T-helper 2 cell (primary cell): ENCODE results near the gene RXFP4.
"Not testable (repeated sequence)": the region's sequence is repeated elsewhere in the genome, so short reads cannot be mapped to it uniquely, and the experiment has no call there.

Experiments
- DNase-seq, 5 experiments: peaks; one replicate each; pipeline versions ENCODE4 v3.0.0 to v3.0.0-alpha.2; 2012 to 2022

The RXFP4 gene

DNA sequence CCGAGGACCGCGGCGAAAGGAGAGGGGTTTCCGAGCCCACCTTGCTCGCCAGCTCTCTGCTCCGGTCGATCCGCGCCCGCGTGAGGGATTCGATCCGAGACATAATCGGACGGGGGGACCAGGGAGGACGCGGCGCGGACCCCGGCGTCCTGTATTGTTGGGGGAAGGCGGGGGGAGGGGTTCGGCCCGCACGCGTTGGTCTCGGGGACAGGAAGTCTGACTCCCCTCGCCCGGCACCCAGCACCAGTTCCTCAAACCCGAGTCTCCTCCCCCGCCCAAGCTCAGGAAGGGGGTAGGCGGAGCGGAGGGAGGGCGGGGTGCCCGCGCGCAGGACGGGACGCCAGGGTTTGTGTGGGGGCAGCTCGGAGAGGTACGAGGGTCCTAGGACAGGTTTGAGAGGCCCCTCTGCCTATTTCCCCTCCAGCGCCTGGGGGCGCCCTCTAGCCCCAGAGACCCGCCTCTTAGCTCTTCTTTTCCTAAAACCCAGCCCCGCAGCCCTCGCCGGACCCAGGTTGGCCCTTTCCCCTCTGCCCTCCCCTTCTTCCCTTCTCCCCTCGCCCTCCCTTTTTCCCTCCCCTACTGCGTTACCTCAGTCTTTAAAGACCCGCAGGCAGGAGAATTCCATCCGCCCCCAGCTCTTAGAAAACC lies 37.0 kb downstream of the RXFP4 start, which contains the start of gene ARHGEF2:
ARHGEF2 (minus strand) TSS at position 223 of the 648 bp plus-strand sequence; CDS start at position 103, 120 bp downstream.
- DNase-seq: peak; percentile 41 to 87 (median 65)

- DNase-seq: no peak
Observed at GRCh38 chr1:155978973-155979429, 37.6 kb downstream of the RXFP4 start.

DNA sequence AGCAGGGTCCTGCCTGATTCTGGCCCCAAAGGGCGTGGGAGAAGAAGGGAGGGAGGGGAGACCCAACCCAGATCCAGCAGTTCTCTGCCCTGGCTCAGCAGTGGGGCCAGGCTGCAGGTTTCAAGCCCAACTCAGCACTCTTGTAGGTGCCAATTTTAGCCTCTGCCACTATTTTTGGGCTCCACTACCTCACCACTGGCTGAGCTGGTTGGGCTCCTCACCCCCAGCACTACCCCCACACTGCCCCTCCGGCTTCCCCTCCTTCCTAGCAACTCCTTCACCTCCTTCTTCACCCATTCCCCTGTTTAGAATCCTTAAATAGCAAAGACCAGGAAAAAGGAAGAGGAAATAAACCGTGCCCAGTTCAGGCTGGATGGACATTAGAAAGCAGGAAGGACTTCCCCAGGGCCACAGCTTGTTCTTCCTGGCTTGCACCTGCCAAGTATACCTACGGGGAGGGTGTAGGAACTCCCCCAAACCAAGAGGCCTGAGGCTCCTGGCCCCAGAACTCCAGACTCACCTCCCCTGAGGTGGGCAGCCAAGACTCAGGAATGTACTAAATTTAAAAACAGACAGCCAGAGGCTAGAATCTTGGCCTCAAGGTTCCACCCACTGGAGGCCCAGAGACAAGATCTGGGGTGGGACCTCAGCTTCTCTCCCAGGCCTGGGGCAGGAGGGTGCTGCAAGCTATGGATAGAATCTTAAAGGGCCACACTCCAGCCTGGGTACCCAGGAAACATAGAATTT lies 38.3 kb downstream of the RXFP4 start:
- DNase-seq: no peak

DNA sequence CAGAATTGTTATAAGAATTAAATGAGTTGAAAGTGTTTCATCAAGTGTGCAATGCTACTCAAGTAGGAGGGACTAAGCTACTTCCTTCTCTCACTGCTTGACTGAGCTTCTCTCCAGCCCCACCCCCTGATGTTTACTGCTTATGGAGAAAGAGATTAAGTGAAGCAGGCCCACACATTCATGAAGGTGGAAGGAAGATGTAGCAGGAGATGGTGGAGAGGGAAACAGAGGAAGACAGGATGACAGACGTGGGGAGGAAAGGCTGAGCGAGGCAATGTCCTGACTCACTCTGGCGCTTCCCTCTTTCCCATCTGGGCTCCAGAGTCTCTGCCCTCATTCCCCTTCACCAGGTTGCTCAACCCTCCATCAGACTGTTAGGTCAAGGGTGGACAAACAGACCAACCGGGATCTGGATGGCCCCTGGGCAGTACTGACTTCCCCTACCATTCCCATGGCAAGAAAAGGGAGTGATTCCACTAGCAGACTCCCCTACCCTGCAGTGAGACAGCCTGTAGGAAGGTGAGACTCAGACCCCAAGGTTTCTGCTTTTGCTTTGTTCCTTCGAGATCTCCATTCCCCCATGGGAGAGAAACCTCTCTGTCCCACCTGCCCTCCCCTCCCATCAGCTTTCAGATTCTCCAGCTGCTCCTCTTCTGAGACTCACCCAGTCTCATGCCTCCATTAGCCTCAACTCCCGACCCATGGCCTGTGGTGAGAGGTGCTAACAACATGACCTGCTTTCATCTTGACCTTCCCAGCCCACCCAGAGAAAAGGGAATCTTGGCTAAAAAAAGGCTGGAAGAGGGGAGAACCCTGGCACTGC lies 40.0 kb downstream of the RXFP4 start:
- peak in 1 of 5 experiments; percentile 74 for DNase-seq

DNA sequence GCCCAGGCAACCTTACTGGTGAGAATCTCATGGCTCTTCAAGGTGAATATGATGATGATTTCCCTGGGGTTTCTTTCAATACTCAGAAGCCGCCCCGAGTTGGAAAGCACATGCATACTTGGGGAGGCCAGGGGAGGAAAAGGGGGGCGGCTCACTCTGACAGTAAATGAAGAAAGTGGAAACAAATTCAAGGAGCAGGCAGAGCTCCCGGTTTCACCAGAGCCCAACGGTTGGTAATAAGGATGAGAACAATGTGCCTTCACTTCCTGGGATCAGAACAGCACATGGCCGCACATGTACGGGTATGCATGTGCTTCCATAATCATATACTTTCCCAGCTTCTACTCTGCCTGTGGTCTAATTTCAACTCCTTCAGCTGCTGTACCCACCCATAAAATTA lies 40.7 kb downstream of the RXFP4 start:
- DNase-seq: no peak

- DNase-seq: no peak
Observed at GRCh38 chr1:155983191-155984024, 42.0 kb downstream of the RXFP4 start.

DNA sequence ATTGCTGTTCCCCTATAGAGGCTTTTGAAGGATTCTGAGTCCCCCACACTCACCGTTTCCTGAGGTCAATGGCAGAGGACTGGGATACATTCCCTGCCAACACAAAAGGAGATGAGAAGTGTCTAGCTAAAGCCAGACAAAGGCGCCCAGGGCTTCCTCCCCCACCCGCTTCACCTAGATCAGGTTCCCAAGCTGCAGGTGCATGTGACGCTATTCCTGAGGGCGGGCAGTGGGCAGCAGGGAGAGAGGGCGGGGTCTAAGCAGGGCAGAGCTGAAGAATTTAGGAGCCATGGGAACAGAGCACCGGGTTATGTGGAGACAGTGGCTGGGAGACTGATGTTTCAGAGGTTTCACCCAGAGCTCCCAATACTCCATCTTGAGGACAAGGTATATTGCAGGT lies 42.9 kb downstream of the RXFP4 start:
- no peak for DNase-seq

- not testable (repeated sequence) for DNase-seq
Observed at GRCh38 chr1:155984903-155985645, 43.6 kb downstream of the RXFP4 start.

DNA sequence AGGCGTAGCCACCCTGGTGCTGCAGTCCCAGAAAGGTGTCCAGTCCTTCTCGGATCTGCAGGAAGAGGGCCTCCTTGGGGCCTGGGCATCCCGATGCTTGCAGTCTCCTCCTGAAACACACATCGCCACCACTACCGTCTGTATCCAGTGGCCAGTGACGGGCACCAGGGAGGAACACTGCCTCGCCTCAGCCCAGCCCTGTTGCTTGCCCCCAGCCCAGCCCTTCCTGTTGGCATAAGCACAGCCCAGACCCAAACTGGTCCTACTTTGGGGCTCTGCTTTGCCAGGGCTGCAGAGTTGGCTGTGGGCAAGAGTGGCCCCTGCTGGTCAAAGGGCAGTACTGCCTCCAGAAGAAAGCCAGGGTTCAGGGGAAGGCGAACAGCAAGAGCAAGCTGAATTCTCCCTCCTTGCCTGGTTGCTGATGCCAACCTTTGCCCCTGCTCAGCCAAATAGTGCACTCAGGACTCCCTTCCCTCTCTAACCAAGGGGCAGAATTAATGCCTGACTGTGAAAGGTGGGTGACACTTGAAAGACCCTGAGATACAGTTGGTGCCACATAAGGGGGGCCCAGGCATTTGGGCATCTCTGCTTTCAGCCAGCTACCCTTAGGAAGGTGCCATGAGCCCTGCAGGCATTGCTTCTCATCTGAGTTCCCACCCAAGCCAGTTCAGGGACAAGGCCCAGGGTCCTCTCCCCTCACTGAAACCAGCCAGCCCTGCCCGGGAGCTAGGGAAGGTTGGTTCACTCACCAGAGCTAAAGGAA lies 48.0 kb downstream of the RXFP4 start:
- peak; percentile 40 to 81 (median 64) for DNase-seq

GRCh38 chr1:155990005-155990739 lies 48.7 kb downstream of the RXFP4 start:
- no peak for DNase-seq
